HG02981 (cell line): ENCODE data around the gene EVL.

Source experiments
- ATAC-seq: cut with Tn5 transposase; IDR thresholded peaks from one replicate; pipeline ENCODE4 v1.9.1; 2021; ENCODE audit warnings: mild to moderate bottlenecking, moderate library complexity; ENCODE audit not compliant: unreplicated experiment

The EVL gene

DNA sequence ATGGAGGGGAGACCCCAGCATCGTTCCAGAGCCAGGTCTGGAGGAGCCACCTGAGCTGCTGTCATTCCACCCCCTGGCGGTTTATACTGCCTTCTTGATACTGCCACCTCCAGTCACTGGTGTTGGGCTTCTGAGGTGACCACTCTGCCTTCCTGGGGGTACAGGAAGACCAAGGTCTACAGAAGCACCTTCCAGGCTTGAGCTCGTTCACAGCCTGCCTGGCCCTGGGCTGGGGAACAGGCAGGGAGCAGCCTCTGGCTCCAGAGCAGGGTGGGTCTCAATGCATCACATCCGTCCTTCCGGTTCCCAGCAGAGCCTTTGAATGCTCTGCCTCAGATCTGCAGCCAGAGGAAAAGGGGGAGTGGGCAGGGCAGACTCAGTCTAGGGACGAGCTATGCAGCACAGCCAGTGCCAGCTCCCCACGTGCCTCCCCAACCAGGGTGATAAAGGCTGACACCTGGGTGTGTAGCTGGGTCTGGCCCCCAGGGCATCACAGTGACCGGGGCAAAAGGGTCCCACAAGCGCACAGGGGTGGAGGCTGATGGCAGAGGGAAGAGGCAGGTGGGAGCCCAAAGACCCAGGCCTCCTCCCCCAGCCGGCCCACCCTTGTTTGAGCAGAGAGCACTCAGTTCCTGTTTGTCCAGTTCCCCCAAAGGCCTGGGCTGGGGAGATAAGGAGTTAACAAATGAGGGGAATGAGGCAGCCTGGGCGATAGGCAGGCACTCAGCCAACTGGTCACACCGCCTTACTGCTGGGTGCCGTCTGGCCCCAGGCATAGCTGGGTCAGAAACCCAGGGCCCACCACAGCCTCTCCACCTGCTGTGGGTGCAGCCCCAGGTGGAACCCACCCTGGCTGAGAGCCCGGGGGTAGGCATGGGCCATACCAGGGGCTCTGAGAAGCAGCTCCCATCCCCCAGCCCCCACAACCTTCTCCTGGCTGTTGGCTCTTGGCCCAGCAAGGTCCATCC, 77.1 kb downstream of the EVL start:
- ATAC-seq, result no peak

DNA sequence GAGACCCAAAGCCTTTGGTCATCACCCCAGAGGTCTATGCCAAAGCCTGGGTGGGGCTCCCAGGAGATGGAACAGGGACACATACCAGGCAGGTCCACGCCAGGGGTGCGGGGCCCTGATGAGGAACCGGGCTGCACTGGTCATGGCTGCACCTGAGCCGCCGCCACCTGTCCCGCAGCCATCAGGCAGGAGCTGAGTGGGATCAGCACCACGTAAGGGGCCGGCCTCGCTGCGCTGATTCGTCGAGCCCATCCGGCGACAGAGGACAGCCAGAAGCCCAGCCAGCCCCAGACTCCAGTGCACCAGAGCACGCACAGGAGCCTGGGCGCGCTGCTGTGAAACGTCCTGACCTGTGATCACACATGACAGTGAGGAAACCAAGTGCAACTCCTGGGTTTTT, 78.3 kb downstream of the EVL start:
- no peak for ATAC-seq

- no peak for ATAC-seq
These were observed 78.7 kb downstream of the EVL start for GRCh38 chr14:100143934-100144333.

GRCh38 chr14:100144645-100144995, 79.4 kb downstream of the EVL start:
- ATAC-seq, result no peak

DNA sequence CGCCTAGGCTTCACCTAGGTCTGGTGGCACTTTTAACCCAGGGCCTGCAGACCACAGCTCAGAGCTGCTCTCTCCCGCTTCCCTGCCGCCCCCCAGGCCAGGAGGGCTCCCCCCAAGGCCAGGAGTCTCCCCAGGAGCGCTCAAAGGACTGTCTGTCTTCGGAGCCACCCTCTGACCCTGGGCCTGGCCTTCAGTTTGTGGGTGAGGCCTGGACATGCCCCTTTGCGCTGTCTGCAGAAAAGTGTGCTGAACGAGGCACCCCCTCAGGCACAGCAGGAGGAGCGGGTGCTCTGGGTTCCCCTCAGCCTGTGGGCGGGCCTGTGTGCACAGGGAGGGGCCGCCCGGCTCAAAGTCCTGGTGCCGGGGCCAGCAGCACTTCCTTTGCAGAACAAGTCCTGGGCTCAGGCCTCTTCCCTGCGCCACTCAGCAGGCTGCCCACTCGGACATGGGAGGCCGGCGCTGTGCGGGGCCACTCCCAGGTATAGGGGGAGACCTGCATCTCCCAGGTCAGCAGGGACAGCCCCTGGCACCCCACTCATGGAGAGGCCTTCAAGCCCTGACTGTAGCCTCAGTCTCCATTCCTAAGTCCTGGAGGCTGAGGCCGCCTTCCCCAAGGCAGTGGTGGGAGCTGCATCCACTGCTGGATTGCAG, 79.9 kb downstream of the EVL start:
- no peak for ATAC-seq

GRCh38 chr14:100145682-100146464, 80.7 kb downstream of the EVL start:
- no peak for ATAC-seq

DNA sequence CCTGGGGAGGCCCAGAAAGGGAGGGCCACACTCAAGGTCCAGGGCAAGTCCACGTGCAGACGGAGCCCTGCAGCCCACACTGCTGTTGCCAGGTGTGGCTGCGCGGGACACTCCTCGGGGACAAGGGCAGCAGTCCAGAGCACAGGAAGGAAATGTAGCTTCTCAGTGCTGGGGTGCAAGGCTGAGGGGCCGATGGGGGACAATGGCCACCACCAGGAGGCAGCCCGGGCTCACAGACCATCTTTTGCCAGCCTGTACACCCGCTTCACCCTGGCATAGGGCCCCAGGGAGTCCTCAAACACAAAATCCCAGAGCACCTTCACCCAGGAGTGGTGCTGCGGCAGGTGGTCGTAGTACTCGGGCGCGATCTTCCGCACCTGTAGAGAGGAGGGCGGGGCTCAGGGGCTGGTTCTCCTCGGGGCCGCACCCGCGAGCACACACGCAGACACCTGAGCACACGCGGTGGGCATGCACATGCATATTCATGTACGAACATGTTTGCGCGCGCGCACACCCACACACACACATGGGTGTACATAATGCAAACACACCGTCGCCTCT, 81.4 kb downstream of the EVL start:
- ATAC-seq, result no peak

DNA sequence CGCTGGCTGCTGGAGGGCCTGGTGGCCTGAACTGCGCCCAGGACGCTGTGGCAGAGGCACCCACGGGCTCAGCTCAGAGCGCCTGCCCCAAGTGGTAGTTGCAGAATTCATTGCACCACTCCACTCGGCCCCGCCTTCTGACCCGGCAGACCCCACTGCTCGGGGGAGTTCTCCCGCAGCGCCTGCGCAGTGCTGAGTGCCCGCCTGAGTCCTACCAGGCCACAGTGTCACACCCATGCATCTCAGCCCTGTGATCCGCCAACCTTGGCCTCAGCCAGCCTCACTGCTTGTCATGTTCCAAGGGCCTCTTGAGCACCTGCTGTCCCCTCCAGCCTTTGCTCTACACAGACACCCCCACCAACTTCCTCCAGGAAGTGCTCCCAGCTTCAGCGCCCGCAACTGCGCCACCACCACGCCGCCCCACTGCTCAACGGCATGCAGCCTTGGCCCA, 82.0 kb downstream of the EVL start:
- peak; percentile 43 for ATAC-seq

DNA sequence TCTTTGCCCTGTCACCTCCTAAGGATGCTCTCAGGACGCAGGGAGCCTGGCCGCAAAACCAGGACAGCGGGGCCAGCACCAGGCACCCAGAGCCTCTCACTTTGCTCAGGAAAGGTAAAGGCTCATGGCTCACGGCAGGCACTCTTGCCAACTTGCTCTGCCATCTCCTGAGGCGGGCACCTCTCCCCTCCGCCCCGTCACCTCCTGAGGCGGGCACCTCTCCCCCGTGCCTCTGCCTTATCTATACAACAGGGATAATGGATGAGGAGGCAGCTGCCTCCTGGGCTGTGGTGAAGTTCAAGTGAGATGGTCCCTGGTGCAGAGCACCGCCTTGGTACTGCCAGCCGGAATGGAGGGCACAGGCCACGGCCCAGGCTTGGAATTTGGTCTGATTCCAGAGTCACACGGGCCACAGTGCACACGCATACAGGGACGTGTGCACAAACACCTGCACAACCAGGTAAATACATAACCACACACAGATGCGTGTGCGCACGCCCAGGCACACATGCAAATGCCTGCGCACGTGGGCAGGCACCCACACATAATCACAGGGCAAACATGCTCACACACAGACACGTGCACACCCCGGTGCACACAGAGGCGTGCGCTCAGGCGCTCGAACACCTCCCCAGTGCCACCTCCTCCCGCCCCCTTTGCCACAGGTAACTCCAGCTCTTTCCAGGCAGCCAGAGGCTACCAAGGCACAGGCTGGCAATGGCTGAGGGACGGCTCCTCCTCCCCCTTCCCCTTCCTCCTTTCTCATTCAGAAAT, 82.7 kb downstream of the EVL start:
- no peak for ATAC-seq

DNA sequence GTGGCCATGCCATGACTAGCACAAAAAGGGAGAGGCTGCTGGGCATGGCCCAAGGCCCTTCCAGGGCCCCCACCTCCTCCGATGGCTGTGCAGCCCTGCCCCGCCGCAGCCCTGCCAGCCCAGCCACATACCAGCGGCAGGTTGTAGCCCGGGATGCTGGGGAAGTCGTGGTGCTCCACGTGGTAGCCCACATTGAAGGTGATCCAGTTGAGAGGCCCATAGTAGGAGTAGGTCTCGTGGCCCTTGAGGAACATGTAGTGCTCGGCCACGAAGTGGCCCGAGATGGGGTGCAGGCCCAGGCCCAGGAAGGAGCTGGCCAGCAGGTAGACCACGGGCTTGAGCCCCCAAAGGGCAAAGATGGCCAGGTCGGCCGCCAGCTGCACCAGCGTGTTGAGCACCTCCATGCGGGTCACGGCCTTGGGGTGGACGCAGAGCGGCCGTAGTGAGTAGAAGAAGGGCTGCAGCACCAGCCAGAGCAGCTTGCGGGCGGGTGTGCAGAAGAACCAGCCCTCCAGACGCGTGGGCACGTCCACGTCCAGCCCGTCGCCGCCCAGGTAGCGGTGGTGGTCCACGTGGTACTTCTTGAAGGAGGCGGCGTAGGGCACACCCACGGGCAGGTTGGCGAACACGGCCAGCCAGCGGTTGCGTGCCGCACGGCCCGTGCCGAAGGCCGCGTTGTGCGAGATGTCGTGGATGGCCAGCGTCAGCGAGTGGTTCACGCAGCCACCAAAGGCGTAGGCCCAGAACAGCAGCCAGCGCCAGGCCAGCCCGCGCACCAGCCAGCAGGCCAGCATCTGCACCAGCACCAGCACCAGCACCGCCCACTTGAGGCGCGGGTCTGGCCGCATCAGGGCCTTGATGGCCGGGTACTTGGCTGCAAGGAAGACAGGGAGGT, 83.9 kb downstream of the EVL start:
- ATAC-seq, result no peak

DNA sequence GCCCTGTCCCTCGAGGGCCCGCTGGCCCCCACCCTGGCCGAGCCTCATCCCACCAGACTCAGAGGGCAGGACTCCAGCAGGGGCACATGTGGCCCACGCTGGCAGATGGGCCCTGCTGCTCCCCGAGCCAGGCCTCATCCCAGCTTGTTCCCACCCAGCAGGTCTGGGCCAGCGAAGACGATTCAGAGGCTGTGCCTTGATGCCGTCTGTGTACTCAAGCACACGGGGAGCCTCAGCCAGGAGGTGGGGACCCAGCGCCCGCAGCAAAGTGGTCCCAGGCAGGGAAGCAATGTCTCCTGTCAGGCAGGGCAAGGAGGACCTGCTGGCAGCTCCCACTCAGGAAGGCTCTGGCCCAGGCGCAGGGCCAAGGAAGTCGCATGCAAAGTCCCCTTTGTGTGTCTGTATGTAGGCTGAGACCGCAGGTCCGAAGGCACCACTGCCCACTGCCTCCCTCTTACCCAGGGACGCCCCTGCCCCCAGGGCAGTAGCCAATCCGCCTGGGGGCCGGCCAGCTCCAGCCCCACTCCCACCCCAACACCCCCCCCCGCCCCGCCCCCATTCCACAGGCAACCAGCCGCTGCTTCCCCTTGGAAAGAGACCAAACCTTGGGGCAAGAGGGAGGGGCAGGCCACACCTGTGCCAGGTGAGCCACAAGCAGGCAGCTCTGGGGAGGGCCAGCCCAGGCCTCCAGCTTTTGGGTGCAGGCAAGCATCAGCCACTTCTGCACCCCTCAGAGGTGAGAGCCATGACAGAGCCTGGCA, 84.8 kb downstream of the EVL start:
- no peak for ATAC-seq

DNA sequence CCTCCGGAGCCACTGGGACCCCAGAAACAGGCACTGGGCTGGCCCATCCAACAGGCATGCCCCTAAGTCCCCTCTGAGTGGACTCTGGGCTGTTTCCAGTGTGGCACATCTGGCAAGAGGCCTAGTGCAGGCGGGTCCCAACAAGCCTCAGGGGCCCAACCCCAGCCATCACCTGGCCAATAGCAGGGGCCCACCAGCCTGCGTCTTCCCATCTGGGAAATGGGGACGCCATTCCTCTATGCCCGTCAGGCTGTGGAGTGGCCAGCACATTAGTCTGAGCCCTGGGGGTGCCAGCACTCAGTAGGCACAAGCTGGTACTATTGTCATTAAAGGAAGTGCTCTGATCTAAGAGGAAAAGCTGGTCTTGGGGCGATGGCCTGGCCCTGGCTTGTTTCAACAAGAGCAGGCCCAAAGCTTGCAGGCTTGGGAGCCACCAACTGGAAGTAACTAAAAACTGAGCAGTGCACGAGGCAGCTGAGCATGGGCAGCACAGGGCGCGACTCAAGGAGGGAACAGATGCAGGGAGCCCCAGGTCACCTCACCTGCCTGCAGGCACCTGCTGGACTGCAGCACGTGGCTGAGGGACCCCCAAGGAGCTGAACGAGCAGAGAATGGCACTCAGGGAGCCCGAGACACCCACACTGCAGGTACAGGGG, 85.8 kb downstream of the EVL start:
- ATAC-seq, result no peak

GRCh38 chr14:100152091-100152490, 86.9 kb downstream of the EVL start:
- ATAC-seq, result no peak

DNA sequence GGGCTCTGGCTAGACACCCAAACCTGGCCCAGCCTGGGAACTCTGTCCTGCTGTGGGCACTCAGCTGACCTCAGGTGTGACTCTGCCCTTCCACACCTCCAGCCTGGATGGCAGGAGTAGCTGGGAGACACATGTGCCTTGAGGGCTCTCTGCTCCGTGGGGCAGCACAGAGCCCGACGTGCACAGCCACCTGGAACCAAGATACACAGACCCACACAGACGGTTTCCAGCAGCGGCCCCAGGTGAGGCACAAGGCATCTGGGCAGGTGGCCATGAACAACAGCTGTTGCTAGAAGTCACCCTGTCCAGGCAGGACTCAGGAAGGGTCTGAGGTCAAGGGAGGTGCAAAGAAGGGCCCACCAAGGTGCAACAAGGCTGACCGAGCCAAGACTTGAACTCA, 88.3 kb downstream of the EVL start:
- no peak for ATAC-seq

GRCh38 chr14:100155049-100155621, 89.9 kb downstream of the EVL start:
- no peak for ATAC-seq

GRCh38 chr14:100155756-100156616, 90.8 kb downstream of the EVL start:
- ATAC-seq, result no peak

DNA sequence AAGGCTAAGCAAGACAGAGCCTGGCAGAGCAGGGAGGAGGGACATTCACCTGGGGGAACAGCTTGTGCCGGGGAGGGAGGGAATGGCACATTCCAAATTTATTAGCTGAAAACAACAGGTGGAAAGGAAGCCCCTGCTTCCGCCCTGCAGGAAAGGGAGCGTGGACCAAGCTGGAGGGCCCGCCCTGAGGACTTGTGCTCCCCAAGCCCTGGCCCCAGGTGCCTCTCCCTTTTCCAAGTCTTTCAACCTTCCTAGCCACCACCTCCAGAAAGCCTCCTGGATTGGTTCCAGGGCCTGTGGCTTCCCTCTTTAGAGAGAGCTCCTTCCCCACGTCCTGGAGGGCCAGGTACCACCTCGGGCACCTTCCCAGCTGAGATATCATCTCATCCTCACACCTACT, 91.6 kb downstream of the EVL start:
- no peak for ATAC-seq
